AG09309 (cell line): ENCODE measurements around the gene MKRN2OS.

ENCODE experiments used
- DNase-seq: peaks from one replicate; pipeline ENCODE4 v3.0.0-alpha.2; 2010; ENCODE audit warnings: low read depth
- H3K4me3 ChIP-seq: 2 replicates; pipeline ENCODE4 v1.5.1; 2011; ENCODE audit warnings: mild to moderate bottlenecking, low read depth, low read length, moderate library complexity; ENCODE audit not compliant: control insufficient read depth
- TF ChIP-seq, protein P1 (sequence below): IDR thresholded peaks from 2 replicates; pipeline ENCODE4 v1.5.1; 2011; ENCODE audit warnings: mild to moderate bottlenecking, low read depth, low read length, inconsistent platforms; ENCODE audit not compliant: insufficient read depth, control insufficient read depth; ENCODE audit errors: missing control alignments

MKRN2OS gene

GRCh38 chr3:12568747-12569146, 23.4 kb upstream of the MKRN2OS start:
- DNase-seq = no peak
- TF ChIP-seq, protein P1, sequence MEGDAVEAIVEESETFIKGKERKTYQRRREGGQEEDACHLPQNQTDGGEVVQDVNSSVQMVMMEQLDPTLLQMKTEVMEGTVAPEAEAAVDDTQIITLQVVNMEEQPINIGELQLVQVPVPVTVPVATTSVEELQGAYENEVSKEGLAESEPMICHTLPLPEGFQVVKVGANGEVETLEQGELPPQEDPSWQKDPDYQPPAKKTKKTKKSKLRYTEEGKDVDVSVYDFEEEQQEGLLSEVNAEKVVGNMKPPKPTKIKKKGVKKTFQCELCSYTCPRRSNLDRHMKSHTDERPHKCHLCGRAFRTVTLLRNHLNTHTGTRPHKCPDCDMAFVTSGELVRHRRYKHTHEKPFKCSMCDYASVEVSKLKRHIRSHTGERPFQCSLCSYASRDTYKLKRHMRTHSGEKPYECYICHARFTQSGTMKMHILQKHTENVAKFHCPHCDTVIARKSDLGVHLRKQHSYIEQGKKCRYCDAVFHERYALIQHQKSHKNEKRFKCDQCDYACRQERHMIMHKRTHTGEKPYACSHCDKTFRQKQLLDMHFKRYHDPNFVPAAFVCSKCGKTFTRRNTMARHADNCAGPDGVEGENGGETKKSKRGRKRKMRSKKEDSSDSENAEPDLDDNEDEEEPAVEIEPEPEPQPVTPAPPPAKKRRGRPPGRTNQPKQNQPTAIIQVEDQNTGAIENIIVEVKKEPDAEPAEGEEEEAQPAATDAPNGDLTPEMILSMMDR = no peak

GRCh38 chr3:12566976-12567375, 21.7 kb upstream of the MKRN2OS start:
- TF ChIP-seq, protein P1 = no peak
- H3K4me3 ChIP-seq = no peak overlapping the region
- no peak for DNase-seq

More at GRCh38 chr3:12568747-12569146, 23.4 kb upstream of the MKRN2OS start:
- no peak overlapping the region for H3K4me3 ChIP-seq

DNA sequence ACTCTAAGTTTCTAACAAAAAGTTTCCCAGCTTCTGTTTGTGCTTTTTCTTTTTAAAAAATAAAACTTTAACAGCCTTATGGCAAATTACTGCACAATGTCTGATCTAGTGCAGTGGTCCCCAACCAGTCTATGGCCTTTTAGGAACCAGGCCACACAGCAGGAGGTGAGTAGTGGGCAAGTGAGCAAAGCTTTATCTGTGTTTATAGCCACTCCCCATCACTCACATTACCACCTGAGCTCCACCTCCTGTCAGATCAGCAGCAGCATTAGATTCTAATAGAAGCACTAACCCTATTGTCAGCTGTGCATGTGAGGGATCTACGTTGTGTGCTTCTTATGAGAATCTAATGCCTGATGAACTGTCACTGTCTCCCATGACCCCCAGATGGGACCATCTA, 17.2 kb upstream of the MKRN2OS start:
- no peak for DNase-seq
- H3K4me3 ChIP-seq = no peak overlapping the region
- TF ChIP-seq, protein P1 = no peak

GRCh38 chr3:12561397-12561796, 16.1 kb upstream of the MKRN2OS start:
- TF ChIP-seq, protein P1 = no peak
- H3K4me3 ChIP-seq = no peak overlapping the region
- DNase-seq = no peak

- no peak overlapping the region for H3K4me3 ChIP-seq
- TF ChIP-seq, protein P1 = no peak
- DNase-seq = no peak
Measured at GRCh38 chr3:12560505-12561190, 15.3 kb upstream of the MKRN2OS start.

DNA sequence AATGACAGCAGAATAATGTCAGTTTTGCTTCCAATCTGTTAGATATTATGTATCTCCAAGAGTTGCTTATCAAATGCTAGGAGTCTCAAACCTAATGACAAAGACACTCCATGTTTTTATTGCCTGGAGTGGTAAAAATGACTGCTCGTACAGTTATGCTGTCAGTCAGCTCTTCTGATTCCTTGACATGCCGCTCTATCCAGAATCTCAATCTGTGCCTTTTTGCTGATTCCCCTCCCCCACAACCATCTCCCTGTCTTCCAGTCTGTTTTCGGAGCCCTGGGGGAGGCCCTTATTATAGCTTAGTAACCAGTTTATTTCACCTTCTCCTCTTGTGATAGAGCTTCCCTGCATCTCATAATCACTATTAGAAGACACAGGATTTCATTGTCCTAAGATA, 14.2 kb upstream of the MKRN2OS start:
- H3K4me3 ChIP-seq = no peak overlapping the region
- DNase-seq = no peak
- TF ChIP-seq, protein P1 = no peak
